RCC 7860 (cell line): Measurements from ENCODE around the gene APBA2.

Experiments used
- DNase-seq: peaks from one replicate; pipeline ENCODE4 v3.0.0-alpha.2; 2015; ENCODE audit warnings: low spot score
- FAIRE-seq: peaks from 2 replicates; lab custom pipeline; 2012; peaks lifted over from hg19 to GRCh38; lab: Jason Lieb, UNC

The APBA2 gene

DNA sequence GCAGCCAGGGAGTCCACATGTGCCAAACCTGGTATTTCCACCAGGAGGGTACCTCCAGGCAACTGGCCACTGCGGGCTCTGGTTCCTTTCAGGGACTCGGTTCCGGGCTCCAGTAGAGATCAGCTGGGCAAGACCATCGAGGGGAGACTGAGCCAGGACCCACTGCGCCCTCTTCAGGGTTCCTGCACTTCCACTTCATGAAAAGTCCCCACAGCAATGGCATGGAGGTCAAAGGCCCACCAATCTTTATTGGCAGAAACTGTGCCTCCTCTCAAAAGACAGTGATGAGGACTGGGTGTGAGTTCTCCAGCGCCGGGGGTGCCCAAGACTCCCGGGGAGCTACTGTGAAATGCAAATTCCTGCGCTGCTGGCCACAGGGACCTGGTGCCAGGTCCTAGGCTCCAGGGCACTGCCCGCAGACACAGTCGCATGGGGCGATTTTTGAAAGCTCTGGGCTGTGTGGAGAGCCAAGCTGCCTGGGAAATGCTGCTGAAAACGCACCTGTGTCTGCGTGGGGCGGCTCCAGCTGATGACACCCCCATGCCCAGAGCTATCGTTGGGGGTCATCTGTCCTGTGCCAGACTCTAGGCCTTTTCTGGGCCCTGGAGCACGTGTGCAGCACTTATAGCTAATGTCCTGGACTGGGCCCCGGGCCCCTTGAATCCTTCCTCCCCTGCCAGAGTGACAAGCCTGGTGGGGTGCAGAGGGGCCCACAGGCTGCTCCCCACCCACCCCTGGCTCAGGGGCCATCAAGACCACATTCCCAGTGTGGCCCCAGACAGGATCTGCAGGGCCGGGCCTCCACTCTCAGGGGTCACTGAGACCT is 239.8 kb downstream of the APBA2 start:
- DNase-seq (no peak), FAIRE-seq (no peak)

DNA sequence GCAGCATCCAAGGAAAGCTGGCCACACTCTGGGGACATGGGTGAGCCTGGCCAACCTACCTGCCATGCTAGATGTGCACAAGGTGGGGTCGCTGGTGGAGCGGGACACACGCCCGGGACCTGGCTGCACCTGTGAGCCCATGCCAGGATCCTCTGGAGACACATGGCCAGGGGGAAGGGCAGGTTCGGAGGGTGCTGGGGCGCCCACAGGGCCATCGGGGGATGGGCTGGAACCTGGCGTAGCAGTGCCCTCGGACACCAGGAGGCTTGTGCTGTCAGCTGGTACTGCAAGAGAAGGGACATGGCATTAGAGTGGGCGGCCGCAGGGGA is 240.4 kb downstream of the APBA2 start:
- DNase-seq (no peak), FAIRE-seq (no peak)

DNA sequence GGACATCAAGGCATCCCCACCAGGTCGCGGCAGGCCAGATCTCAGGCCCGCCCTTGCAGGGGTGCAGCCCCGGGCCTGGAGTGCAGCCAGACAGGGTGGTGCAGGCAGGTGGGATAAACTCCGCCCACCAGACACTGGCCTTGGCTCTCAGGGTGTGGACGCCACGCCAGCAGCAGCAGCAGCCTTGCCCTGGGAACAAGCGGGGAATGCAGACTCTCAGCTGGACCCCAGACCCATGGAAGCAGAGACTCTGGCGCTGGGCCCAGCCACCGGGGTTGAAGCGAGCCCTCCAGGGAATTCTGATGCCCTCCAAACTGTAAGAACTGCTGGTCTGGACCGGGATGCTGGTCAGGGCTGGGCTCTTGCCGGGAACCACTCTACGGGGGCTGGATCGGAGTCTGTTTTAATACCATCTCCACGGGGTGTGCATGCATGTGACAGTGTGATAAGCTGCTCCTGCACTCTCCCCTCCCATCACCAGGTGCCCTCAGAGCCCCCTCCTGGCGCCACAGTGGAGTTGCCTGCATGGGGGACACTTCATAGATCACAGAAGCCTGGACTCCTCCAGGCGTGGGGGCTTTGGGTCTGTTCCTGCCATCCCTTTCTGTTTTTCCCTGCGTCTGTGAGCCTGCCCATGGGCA is 241.2 kb downstream of the APBA2 start:
- no peak for FAIRE-seq
- DNase-seq = no peak

DNA sequence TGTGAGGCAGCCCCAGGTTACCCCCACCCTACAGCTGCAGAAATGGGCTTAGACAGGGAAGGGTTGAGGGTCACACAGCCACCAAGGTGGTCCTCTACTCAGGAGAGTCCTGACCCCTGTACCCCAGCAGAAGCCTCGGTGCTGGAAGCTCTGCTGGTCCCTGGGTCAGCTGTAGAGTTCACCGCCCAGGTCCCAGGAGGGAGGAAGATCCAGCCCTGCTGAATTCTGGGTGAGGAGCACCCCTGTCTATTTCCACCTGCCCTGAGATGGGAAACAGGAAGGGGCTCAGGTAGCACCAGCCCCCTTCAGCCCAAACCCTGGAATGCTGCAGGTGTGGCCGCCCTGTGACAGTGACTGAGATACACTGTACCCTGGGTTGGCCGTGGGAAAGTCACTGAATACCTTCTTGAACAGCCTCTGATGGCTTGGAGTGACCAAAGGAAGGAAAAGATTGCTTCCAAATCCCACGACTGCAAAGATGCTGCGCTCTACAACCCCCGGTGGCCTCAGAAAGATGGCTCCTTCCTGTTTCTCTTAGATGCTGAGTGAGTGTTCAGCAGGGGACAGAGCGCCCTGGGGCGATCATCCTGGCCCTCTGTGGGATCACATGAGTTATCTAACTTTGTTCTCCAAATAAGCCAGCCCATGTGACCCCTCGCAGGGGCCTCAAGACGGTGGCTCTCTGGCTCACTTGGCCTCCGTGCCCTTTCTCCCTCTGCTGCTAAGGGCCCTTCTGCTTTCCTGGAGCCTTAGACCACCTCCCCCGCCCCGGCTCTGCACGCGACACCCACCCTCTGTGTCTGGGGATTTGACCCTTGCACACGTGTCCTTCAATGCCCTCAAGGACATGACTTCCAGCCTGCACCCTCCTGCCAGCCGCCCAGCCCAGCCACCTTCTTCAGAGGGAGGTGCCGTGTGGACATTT is 242.0 kb downstream of the APBA2 start:
- FAIRE-seq (no peak), DNase-seq (no peak)

DNA sequence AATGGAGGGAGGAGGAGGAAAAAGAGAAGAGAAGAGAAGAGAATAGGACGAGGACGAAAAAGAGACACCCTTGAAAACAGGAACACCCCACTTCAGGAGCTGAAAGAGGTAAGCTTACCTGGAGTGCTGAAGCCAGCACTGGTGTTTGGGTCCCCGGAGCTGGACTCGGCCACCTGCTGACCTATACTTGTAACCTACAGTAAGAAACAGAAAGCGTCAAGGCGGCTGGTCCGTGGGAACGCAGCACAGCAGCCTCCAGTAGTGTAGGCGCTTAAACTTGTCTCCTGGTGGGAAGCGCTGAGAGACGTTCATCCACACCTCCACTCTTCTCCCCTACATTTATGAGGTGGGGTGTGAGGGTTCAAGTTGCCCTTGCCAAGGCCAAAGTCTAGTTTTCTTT is 242.9 kb downstream of the APBA2 start:
- DNase-seq (no peak), FAIRE-seq (no peak)

DNA sequence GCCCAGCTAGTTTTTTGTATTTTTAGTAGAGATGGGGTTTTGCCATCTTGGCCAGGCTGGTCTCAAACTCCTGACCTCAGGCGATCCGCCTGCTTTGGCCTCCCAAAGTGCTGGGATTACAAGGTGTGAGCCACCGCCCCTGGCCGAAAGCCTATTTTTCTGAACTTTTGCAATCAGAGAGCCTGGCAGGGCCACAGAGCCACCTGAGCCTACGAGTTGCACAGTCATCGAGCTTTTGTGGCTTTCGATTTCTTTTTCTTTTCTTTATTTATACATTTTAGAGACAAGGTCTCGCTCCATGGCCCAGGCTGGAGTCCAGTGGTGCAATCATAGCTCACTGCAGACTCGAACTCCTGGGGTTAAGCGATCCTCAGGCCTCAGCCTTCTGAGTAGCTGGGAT is 243.4 kb downstream of the APBA2 start:
- no peak for FAIRE-seq
- no peak for DNase-seq

DNA sequence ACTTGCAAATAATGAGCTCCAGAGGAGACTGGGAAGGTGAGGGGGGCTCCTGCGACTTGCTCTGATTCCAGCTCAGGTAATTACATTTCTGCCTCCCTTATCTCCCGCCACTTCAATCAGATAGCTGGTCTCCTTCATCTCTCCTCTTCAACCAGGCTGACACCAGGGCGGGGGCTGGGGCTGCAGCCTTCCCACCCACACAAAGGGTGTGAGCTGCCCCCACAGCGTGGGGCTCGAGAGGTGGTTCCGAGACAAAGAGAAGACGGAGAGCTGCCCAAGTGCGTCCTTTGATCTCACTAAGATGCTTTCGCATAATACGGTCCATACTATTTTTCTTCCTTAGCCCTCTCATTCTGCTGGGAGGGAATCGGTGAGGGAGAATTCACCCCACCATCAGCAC is 244.2 kb downstream of the APBA2 start:
- DNase-seq = no peak
- no peak for FAIRE-seq

DNA sequence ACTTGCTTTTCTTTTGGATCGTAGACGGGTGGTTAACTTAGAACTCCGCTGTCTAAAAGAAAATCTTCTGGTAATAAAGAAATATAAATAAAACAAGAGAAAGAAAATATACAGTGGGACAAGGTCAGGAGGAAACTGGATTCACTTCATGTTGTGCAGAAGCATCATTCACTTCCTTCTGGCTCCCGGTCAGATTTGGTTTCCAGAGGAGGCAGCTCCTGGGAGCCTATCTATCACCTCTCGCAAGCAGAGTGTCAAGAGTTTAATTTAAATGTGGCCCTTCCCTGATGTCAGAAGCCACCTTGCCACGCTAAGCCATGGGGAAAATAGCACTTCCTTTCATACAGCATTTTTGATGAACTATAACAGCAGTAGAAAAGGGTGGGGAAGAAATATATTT is 244.7 kb downstream of the APBA2 start:
- no peak for DNase-seq

DNA sequence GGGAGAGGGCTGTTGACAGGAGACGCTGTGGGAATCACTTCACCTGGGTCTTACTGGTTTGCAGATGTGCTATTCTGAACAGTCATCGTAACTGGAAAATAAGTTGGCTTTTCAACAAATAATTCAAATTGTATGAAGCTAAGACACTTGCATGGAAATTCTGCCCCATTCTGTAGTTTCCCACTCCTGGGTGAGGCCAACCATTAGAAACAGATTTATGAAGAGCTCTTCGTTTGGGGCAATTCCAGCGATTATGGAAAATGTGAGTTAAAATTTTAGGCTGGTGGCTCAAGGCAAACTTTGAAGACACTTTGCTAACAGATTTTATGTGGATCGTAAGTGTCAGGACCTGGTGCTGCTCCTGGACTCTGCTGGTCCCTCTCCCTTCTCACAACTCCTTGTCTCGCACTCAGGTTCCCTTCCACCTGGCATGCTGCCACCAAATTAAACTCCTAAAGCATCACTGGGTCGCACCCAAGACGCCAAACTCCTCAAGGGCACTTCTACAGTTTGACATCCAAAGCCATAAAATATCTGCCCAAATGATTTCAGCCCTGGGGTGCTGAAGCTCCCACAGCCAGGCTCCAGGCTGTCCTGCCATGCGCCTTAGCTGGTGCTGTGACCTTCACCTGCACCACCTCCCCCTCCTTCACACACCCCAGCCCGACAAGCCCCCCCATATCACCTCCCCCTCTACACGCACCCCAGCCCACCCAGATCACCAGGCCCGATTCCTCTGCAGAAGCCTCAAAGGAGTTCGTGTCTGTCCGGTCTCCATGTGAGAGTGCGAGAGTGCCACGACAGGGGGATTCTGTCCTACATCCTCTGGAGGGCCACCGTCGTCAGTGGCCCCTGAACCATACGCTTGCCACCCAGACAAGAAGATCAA is 245.4 kb downstream of the APBA2 start:
- DNase-seq (no peak), FAIRE-seq (no peak)

More for the DNA sequence above, 244.7 kb downstream of the APBA2 start:
- no peak for FAIRE-seq

DNA sequence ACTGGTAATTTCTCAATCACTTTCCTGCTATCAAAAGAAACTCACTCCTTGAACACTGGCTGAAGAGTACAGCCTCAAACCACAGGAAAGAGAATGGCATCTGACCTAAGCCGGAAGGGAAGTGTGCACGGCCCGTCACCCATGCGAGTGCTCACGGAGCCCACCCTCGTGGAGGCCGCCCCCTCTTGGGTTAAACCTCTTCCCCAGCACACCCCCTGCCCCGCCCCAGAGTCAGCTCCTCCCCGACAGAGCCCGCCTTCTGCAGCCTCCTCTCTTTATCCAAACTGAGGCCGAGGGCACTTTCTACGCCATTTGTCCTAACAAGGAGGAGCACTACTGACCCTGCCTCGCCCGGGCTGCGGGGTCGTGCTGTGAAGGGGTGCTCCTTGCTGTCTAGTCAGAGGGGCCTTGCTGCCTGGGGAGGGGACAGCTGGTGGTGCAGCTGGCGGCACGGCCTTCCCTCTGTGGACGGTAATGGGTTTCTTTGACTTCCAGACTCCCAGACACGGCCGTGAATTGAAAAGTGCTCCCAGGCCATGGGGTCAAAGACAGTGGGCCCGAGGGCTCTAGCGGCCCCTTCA is 246.2 kb downstream of the APBA2 start:
- FAIRE-seq = no peak

DNA sequence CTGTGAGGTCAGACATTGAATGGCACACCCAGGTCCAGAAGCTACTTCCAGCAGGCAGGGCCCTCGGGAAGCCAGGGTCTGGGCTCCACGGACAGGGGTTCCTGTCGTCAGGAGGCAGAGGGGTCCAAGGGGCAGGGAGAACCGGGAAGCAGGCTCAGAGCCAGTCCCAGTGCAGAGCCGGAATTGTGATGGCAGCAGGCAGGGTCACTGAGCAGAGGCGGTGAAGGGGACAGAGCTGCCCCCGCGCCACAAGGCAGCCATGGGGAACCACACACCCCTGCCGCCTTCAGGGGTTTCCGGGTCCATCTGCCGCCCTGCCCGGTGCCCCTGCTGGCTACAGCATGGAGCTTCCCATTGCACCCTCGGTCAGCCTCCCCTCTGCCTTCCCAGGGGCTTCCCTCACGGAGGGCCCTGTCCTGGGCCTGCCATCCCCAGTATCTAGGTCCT is 247.0 kb downstream of the APBA2 start:
- no peak for FAIRE-seq
- DNase-seq = no peak

More for the DNA sequence above, 246.2 kb downstream of the APBA2 start:
- DNase-seq = no peak

DNA sequence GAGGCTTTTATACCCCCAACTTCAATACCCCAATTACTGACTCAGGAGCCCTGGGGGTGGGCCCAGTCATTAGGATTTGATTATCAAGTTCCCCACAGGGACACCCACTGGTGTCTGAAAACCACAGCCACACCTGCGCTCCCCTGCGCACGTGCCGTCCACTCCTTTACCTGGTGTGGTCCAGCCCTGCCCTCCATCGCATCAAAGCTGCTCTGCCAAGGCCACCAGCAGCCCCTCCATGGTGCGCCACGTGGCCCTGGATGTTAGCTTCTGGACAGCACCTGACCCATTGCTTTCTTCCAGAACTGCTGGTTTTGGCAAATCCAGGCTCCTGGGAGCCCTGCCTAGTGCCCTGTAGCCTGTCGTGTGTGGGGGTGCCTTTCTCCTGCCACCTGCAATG is 247.5 kb downstream of the APBA2 start:
- DNase-seq (no peak), FAIRE-seq (no peak)

DNA sequence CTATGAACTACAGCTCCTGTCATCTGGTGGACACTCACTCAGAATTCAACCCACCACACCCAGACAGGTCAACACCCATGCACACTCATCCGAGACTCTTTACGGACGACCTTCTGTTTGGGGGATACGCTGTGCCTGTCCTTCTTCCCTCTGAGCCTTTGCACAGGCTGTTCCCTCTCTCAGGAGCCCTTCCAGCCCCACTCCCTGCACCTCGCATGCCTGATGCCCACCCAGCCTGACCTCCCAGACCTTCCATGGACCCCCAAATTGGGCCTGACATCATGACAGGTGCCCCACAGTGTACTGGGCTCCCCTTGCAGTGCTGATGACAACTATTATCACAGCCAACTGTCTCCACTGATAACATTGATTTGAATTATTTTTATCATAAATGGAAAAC is 248.0 kb downstream of the APBA2 start:
- FAIRE-seq = no peak
- no peak for DNase-seq

DNA sequence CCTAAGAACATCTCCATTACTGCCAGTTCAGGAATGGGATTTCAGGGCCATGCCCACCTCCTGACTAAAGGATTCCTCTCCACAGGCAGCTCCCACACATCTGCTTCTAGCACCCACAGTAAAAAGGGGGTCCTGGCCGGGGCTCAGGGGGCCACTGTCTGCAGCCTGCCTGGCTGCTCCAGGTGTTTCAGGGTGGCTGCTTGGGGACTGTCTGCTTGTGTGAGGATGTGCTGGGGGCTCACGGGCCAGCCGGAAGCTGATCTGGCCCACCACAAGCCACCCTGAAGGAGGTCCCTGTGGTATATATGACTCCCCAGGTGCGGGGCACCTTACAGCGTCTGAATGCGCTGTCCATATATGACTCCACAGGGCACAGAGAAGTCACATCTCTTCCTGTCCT is 248.5 kb downstream of the APBA2 start:
- no peak for DNase-seq
- no peak for FAIRE-seq

DNA sequence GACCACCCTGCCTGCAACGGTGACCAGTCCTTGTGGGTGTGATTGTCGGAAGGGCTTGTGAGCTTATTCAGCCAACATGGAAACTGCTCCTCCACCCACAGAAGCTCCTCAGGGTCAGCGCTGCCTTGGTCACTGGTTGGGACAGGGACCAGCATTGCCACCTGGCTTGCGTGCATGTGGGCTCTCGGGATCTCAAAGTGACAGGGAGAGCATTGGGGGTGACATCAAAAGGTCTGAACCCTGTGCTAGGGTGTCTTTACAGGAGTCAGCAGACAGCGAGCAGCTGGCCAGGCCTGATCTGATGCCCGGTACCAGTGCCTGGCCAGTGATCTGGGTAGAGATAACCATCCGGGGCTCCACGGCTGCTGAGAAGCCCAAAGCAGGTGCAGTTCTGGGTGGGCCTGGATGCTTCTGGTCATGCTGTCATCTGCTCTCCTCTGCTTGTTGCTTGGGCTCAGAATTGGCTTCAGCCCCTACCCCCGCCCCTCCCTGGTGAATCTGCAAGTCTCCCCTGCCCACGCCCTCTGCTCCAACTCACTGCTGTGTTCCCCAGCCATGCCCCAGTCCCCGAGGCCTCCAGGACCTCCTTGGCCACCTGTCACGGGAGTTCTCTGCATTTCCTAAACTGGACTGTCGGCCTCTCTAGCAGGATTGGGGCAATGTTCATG is 249.0 kb downstream of the APBA2 start:
- DNase-seq (no peak), FAIRE-seq (no peak)

DNA sequence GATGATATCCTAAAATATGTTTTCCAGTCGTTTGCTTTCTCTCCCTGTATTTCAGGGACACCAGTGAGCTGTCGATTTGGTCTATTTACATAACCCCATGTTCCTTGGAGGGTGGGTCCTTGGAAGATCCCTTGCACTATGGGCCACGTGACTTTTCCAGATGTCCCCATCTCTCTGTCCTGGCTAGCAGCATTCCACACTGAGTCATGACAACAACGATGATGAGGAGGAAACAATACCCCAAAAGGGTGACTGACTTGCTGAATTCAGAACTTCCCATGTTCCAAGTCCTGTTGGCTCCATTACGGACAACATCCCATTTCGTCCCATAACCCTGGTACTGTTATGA is 249.5 kb downstream of the APBA2 start:
- DNase-seq (no peak), FAIRE-seq (no peak)

DNA sequence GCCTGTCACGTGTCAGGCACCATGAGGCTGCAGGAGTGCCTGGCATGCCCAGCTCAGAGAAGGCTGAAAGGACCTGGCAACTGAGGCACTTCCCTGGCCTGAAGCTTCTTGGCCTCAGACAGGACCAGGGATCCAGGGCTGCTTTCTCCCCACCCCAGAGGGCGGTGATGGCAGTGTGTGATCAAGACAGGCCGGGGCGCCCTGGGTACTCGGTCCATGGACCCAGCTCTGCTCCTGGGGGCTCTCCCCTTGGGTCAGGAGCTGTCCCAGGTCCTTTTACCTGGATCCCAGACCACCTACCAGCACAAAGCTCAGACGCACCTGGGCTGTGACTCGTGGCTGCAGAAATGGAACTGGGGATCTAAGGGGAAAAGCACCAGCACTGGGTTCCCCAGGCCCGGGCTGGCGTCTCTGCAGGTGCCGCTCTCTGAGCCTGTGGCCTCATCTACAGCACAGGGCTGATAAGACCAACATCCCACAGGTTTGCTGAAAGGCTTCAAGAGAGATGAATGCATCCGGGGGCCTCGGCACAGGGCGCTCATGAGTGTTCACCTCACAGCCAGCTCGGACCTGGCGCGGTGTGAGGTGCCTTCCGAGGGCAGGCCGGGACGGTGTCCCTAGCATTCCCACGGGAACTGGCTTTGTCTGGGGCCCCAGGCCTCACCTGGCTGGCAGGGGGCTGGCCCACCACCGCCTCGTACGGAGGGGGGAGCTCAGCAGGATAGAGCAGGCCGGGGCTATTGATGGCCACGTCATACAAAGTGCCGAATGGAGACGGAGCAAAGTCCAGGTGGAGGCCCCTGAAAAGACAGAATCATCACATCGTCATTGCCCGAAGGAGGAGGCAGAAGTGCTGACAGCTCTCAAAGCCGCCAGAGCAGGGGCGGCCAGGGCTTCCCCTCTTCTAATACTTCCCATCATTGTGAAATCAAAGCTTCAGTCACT is 250.2 kb downstream of the APBA2 start:
- FAIRE-seq (no peak), DNase-seq (no peak)

DNA sequence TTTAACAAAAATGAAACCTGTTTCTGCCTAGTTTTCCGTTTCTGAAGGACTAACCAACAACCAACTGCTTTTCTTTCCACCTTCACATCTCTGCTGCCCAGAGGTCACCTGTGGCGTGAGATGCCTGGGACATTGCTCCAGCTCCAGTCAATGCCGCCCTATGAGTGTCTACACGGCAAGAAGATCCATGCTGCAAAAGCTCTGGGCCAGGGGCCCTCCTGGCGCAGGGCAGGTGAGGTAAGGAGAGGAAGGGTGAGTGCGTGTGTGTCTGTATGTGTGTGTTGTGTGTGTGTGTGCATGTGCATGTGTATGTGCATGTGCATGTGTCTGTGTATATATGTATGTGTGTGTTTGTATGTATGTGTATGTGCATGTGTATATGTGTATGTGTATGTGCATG is 252.5 kb downstream of the APBA2 start:
- FAIRE-seq (no peak), DNase-seq (no peak)

DNA sequence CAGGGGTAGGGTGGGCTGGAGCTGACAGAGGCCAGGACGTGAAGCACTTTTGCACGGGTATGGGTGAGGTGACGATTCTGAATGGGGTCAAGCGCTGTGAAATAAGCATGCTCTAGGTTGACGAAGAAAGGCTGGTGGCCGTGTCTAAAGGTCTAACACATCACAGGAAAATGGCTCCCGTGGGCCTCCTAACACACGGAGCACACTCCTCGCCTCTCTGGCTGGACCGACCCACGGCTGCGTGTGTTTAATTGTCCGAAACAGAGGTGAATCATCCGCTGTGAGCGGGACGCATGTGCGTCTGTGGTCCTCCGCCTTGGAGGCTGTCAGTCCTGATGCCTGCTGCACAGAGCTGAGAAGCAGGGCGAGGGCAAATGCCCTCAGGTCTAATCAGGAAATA is 253.3 kb downstream of the APBA2 start:
- no peak for DNase-seq
- FAIRE-seq = no peak
